Epidermal melanocyte (primary cell): ENCODE results near the gene AMMECR1L.
"Not testable (repeated sequence)": the region's sequence is repeated elsewhere in the genome, so short reads cannot be mapped to it uniquely, and the experiment has no call there.

Source experiments
- DNase-seq: peaks from one replicate; pipeline ENCODE4 v3.0.0; 2011; ENCODE audit warnings: low spot score; ENCODE audit not compliant: insufficient read length

The AMMECR1L gene

DNA sequence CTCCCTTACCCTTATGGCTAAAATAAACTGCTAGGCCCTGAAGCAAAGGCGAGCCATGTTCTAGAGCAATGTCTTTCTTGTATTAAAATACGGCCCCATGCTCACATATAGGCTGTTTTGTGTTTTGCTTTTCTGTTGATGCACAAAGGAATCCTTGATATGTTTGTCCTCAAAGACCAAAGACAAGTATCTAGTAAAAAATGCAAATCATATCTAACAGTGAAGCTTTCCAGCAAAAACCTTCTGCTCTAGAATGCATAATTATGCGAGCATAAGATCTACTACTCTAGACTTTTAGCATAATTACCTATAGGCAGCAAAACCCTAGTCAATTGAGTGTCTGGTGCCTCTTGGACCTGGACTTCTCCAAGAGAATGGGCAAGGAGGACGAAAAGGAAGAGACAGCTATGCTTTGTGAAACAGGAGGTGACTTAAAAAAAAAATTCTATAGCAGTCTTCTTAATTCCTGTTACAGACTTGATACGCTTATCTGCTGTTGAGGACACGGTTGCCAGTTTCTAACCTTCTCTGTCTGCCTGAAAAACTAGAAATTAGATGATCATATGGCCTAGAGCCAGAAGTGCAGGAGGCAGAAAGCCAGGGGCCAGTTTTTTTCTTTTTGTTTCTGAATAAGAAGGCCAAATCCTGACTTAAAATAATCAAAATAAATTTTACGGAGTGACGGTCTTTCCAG is 1.5 kb upstream of the AMMECR1L start:
- DNase-seq: no peak

DNA sequence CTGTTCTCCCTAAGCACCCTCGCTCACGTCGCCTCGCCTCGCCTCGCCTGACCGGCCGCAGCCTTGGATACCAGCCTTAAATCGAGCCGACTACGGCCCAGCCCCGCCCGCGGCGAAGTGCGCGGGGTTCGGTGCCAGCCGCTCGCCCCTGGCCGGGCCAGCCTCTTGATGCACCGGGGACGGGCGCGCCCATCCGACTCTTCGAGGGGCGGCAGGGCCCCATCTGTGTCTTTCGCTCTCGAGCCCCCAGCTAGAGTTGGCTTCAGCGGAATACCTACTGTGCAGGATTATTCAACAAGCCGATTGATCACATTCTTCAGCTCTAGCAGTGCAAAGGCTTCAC is 808 bp upstream of the AMMECR1L start:
- DNase-seq: not testable (repeated sequence)

DNA sequence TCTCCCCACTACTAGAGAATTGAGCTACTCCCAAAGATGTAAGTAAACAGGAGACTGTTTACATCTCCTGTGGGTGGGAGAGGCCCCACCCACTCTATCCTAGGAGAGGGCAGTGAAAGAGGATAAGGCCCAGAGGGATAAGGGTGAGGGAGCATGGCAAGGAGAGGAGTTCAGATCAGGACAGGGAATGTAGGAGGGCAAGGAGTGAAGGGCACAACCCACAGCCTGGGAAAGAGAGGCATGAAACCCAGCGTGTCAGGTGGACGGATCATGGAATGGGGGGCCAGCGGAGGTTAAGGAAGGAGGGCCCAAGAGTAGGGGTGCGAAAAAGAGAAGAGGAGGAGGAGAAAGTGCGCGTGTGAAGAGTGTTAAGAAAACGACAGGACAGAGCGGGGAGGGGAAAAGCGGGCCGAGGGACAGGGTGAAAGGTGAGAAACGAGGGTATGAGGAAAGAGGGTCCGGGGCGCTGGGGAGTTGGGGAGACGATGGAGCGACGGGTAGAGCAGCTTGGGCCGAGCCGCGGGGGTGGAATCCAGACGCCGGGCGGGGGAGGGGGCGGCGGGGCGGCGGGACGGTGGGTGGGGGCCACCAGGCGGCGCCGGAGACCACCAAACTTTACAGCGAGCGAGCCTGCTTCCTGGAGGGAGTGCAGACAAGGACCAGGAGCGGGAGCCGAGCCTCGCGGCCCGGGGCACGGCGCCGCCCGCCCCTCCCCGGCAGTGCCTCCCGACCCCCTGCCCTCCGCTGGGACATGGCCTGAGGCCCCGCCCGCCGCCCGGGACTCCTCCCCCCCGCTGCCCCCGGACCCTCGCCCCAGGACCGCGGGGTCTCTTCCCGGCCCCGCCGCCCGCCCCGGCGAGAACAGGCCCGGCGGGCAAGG is 655 bp downstream of the AMMECR1L start:
- DNase-seq: not testable (repeated sequence)

DNA sequence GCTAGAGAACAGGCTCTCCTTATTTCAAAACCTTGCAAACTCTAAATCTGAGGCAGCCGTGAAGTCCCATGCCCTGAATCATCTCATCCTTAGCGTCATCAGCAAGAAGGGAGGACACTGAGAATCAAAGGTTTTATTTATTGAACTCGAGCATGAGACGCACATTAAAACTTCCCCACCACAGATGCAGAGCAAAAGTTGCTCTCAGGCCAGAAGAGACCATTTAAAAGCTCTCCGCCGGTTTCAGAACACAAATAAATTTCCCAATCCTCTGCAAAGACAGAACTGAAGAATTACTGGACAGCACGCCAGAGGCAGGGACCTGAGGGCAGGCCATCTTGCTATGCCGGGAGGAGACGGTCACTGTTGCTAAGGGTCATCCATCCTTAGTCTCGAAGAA is 1.3 kb downstream of the AMMECR1L start:
- no peak for DNase-seq

DNA sequence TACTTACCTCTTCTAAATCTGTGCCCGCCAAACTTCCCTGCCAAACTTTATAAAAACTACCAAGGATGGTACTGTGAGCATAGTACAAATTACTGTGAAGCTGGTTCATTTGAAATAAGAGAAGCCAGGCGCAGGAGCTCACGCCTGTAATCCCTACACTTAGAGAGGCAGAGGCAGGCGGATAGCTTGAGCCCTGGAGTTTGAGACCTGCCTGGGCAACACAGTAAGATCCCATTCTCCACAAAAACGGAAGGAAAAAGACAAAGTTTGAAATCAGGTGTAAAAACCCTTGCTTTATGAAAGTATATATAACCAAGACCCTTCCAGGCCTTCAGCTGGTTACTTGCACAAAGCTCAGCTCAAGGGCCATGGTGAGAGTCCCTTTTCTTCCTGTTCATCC is 5.9 kb downstream of the AMMECR1L start:
- no peak for DNase-seq

DNA sequence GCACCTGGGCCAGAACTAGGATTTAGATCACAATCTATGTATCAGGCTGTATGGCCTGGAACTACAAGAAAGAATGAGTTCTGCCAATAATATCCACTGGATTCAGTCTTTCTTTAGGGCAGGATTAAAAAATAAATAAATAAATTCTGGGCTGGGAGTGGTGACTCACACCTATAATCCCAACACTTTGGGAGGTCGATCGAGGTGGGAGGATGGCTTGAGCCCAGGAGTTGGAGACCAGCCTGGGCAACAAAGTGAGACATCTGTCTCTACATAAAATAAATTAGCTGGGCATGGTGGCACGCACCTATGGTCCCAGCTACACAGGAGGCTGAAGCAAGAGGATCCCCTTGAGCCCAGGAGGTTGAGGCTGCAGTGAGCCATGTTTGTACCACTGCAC is 8.1 kb downstream of the AMMECR1L start:
- no peak for DNase-seq

DNA sequence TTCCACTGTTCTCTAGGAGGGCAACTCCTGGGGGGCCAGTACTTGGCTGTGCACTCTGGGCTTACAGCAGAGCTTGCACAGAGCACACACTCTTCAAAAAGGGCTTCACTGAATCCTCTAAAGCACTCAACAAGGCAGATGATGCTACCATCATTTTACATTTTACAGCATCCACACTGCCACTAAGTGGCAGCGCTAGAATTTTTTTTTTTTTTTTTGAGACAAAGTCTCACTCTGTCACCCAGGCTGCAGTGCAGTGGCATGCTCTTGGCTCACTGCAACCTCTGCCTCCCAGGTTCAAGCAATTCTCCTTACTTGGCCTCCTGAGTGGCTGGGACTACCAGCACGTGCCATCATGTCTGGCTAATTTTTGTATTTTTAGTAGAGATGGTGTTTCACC is 8.6 kb downstream of the AMMECR1L start:
- DNase-seq: no peak

DNA sequence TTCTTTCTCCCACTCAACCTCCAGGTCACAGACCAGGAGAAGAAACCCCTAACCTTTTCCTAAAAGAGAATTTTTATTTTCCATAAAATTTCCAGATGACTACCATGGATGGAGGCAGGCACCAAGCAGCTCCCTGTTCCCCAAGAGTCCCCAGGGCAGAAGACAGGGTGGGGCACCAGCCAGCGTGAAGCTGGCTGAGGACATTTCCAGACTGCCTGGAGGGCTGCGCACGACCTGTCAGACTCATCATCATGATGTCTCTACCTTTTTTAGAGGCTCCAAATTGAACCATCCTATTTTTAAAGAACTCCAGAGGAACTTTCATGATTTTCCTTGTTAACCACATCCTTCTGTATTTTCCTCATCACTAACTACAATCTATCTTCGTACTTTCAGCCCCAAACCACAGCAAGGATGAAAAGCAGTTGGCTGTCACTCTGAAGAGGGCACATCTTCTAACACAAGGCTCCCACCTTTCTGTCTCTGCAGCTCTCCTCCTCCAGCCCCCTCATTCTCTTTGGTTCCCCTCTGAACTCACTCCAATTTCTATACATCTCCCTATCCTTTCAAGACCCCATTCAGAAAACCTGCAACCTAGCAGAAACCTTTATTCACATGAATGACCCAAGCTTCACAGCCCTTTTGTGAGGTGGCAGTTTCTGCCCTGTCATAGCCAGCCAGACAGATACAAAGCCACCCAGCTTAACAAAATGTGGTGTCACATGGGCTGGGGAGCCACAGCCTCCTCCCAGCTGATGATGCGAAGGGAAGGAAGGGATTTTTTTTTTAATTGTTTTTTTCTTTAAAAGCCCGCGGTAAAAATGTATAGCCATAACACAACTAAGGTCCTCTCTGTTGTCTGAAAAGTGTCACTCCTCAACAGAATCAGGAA is 11.1 kb downstream of the AMMECR1L start:
- DNase-seq: no peak

DNA sequence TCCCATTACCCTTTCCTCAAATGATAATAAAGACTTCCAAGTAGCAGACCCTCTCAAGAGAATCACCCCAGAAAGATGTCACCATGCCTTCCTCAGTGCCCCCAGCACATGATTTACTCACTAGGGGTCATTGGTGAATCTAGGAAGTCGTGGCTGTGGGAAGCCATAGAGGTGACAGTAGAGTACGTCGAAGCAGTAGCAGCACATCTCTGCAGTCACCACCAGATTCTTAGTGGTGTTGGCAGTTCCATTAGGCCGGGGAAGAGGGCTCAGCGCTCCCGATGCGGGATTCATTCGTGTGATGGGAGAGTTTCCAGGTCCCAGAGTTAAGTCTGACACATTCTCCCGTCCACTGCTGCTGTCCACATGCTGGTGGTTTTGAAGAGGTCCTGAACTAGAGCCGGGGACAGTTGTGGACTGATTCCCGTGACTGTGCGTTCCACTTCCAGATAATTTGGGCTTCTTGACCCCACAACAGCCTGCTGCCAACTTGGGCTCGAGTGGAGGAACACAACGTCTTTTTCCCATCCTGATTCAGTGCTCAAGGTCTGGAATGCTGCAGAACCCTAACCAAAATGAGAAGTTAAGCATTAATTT is 12.0 kb downstream of the AMMECR1L start:
- DNase-seq: no peak

DNA sequence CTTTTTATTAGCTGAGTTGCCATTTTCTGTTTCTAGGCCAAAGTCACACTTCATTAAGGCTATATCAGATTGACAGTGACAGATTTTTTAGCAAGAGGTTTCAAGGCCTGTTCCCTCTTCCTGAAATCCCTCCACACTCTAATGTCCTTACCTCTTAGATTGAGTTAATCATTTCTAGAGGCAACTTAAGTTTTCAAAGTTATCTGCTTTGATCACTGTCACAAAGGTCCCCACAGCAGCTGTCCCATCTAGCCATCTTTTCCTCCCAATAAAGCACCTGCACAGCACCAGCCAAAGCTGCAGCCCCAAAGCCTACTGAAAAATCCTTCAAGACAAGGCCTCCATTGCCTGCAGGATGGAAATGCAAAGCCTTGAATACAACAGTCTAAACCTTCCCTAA is 13.4 kb downstream of the AMMECR1L start:
- no peak for DNase-seq

DNA sequence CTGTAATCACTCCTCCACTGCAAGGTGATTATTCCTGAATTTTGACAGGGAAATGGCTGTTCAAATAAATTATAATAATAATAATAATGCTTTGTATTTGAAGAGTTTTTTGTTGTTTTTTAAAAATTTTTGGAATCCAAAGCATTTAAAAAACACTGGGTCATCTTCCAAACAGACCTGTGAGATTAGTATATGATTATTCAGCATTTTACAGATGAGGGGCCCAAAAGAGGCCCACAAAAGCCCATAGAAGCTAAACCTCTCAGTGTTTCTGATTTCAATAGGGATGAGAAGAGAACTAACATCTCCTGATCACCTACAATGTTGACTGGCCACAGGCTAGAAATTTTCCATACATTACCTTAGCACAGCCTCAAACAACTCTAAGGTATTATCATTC is 19.8 kb downstream of the AMMECR1L start:
- DNase-seq: no peak

DNA sequence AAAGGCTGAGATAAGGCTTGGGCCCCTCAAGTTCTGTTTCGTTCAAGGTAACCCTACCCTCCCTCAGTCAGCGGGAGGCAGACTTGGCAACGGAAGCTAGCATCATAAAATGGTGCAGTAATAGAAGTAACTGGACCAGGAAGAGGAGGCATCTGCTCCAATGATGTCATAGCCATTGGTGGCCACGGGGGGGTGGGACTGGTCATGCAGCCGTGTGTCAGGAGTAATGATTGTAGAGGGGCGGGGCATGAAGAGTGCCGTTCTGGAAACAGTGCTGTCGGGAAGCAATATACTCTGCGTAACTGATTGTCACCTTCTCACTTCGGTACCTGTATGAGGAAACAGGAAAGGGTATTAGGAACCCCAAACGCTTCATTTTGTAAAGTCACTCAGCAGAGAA is 20.9 kb downstream of the AMMECR1L start:
- no peak for DNase-seq

DNA sequence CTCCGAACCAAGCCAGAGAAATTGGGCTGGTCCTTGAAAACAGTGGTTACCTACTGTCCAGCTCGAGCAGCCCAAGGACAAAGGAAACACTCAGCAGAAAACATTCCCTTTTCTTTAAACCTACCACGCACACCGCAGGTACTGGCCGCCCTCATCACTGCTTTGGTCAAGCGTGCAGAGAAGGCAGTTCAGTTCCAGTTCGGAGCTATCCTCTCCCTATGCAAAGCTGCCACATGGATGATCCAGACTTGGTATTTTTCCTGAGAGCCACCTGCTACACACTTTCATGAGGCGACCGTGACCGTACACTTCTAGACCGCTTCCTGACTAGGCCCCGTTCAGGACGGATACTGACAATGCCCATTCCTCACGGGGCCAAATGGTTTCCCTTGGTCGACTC is 23.5 kb downstream of the AMMECR1L start:
- no peak for DNase-seq

DNA sequence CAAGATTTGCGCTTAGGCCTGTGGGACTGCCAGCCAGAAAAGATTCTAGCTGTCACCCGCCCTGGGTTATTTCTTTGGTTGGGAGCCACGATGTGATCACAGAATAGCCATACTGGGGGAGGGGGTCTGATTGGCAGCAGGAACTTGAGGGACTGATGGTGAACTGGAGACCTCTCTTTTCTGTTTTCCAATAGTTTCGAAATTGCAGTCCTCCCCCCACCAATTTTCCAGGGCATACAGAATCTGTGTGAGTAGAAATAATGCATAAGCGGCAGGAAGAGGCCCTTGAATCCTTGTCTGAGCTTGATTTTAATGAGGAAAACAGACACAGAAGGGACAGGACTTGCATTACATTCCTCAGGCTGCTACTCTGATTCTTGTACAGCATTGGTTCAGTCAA is 25.6 kb downstream of the AMMECR1L start:
- DNase-seq: no peak

DNA sequence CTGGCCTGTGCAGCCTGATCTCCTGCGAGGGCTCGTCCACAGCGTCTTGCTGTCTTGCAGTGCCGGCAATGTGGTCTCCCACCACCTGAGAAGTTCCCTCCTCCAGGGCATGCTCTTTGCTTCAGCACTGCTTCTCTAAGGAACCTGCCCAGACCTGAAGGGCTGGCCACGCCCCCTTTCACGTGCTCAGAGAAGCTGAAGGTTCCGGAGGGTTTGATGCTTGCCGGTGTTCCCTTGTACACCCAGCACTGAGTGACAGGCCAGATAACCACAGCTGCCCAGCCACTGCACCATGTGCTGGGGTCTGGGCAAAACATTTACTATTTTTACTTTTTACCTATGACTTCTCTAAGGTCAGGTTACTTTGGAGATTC is 26.1 kb downstream of the AMMECR1L start:
- DNase-seq: no peak

DNA sequence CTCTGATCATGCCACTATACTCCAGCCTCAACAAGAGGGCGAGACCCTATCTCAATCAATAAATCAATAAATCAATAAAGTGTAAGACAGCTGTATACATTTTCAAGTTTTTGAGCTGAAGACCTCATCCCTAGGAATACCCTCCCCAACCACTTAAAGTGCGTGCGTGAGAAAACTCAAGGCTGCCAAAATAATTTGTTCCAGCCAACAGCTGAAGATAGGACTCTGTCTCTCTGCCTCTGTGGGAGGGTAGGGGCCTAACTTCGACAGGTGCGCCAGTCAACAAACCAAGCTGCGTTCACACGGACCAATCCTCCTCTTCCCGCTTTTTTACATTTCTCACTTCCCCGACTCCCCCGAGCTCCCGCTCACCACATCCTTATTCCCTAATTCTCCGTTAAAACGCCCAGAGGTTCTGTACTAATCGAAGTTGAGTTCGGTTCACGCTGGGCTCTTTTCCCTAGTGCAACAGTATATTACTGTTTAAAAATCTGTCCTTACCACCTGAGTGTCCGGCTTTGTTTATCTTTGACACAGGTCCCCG is 28.4 kb downstream of the AMMECR1L start:
- no peak for DNase-seq

DNA sequence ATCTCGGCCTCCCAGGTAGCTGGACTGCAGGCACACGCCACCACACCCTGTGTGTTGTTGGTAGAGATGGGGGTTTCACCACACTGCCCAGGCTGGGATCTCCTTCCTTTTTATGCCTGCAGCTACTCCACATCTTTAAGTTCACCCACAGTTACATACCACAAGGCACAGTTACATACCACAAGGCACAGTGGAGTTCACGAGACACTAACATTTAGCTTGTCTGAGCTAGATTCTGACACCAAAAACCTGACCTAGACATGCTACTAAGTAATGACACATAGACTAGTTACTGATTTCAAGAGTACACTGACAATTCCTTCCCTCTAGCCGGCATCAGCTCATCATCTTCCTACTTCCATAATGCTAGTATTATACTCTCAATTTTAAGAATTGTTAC is 32.1 kb downstream of the AMMECR1L start:
- DNase-seq: no peak

DNA sequence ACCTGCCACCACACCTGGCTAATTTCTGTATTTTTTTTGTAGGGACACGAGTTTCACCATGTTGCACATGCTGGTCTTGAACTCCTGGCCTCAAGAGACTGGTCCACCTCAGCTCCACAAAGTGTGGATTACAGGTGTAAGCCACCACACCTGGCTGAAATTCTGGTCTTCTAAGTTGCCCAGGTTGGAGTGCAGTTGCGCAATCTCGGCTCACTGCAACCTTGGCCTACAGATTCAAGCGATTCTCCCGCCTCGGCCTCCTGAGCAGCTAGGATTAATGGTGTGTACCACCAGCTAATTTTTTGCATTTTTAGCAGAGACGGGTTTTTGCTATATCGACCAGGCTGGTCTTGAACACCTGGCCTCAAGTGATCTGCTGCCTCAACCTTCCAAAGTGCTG is 33.4 kb downstream of the AMMECR1L start:
- no peak for DNase-seq

DNA sequence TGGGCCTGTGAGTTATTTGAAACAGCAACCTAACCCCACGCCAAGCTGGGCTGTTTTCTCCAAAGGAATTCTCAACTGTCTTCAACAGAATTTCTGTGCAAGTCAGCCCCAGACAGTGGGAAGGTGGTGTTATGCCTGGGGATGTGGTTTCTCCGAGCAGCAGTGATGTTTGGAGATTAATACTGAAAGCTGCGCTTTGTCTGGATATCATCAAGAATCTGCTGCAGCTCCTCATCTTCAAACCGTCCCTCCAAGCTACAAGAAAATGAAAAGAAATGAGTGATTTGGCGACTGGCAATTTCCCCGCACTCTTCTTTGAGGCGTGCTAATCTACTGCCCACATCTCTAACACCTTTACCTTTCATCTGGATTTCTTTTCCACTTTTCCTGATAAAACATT is 37.8 kb downstream of the AMMECR1L start:
- DNase-seq: no peak

DNA sequence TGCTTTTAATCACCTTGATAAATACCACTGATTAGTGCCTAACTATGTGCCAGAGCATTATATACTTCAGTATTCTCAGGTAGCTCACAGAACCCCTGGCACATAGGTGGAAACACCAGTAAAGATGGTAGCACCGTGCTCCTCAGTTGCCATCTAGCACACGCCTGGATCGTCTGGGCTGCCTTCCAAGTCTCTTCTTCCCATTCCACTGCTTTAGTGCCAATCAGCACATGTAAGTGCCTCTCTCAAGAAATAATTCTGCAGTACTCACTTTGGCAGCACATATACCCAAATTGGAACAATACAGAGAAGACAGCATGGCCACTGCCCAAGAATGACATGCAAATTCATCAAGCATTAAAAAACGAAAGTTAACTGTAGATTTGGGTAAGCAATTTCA is 40.8 kb downstream of the AMMECR1L start:
- no peak for DNase-seq

DNA sequence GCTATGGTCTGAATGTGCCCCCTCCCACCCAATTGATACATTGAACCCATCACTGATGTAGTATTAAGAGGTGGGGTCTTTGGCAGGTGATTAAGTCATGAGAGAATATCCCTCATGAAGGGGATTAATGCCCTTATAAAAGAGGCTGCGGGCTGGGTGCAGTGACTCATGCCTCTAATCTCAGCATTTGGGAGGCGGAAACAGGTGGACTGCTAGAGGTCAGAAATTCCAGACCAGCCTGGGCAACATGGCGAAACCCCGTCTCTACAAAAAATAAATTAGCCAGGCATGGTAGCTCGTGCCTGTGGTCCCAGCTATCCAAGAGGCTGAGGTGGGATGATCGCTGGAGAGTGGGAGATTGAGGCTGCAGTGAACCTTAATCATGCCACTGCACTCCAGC is 42.1 kb downstream of the AMMECR1L start:
- no peak for DNase-seq
